Measurements from ENCODE around the gene FAM210B. TPM values are rescaled to one million over a fixed set of nuclear protein-coding genes. Genes with fewer than 3 reads are reported as not detected.

FAM210B gene
- total and polyA plus RNA-seq, 11 donors = 32.6 to 69.8 (median 56.2) TPM

- no peaks in the 10 kb centered on the region for H3K9me3 ChIP-seq
- intact Hi-C loops (cut with DNase I) = no loop called here
- no peak for DNase-seq
- 8 to 9% (median 9%) methylated on average over 1 of the region's 1 CpG for WGBS, 4 donors
- no peaks in the 10 kb centered on the region for H3K27me3 ChIP-seq
- no peak overlapping the region for H3K27ac ChIP-seq
- H3K4me3 ChIP-seq = no peak overlapping the region
- ATAC-seq = no peak
- TF ChIP-seq CTCF (IDR thresholded peaks at IDR 0.05) (no peak), POLR2A (IDR thresholded peaks at IDR 0.05) (no peak)
- peaks cover 0 to 17% (median 4%) of the 10 kb centered on the region in 12 donors for H3K4me1 ChIP-seq
- peaks cover 0 to 17% (median 0%) of the 10 kb centered on the region in 9 donors for H3K36me3 ChIP-seq
These were observed 21.6 kb downstream of the FAM210B start for GRCh38 chr20:56380375-56380774.

DNA sequence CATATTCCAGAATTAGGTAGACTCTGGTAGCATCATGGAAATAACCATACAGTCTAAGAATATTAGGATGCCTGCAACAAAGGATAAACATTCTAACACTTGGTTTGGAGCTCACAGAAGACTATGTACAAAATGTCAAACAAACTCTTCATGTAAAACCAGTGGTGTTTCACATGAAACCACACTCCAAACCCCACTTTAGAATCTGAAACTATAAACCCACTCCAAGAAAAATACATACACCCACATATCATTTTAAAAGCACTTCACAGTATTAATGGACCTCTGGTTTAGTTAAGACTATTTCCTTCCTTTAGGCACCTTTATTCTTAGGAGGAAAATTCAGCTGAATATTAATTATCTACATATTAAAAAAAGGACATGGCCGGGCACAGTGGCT is 22.7 kb downstream of the FAM210B start:
- H3K4me3 ChIP-seq = no peak overlapping the region
- intact Hi-C loops (cut with DNase I) = no loop called here
- no peaks in the 10 kb centered on the region for H3K9me3 ChIP-seq
- TF ChIP-seq POLR2A (IDR thresholded peaks at IDR 0.05) (no peak), CTCF (IDR thresholded peaks at IDR 0.05) (no peak)
- DNase-seq = no peak
- H3K27me3 ChIP-seq = no peaks in the 10 kb centered on the region
- no peak overlapping the region for H3K27ac ChIP-seq
- ATAC-seq = no peak
- H3K36me3 ChIP-seq = peaks cover 0 to 27% (median 0%) of the 10 kb centered on the region in 9 donors
- WGBS, 4 donors = 96 to 100% (median 99%) methylated on average over 1 of the region's 1 CpG
- peaks cover 0 to 10% (median 4%) of the 10 kb centered on the region in 12 donors for H3K4me1 ChIP-seq

- H3K27ac ChIP-seq = no peak overlapping the region
- DNase-seq (no peak), ATAC-seq (no peak)
- H3K4me1 ChIP-seq = peaks cover 0 to 10% (median 4%) of the 10 kb centered on the region in 12 donors
- intact Hi-C loops (cut with DNase I) = no loop called here
- no peaks in the 10 kb centered on the region for H3K27me3 ChIP-seq
- H3K36me3 ChIP-seq = peaks cover 0 to 37% (median 0%) of the 10 kb centered on the region in 9 donors
- no peak for TF ChIP-seq POLR2A (IDR thresholded peaks at IDR 0.05)
- TF ChIP-seq CTCF (IDR thresholded peaks at IDR 0.05) = no peak
- 27 to 32% (median 31%) methylated on average over 4 of the region's 4 CpGs for WGBS, 4 donors
- no peak overlapping the region for H3K4me3 ChIP-seq
- H3K9me3 ChIP-seq = no peaks in the 10 kb centered on the region
These were observed 23.9 kb downstream of the FAM210B start for GRCh38 chr20:56382696-56383095.

DNA sequence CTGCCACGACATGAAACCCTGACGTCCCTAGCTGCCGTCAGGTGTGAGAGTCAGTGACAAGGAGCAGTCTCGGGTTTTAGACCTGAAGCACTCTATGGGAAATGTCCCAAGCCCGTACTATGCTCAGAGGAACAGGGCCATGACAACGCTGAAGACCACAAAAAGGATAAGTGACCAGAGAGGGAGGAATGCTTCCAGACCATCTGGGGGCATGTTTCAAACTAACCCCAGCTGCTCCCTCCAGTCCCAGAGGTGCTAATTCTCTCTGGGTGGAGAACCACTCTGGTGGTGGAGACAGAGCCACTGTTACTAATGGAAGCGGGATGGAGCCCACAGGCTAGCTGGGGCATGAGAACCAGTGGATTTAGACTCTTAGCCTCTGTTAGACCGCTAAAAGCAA is 24.6 kb downstream of the FAM210B start:
- no peak for TF ChIP-seq CTCF (IDR thresholded peaks at IDR 0.05)
- no peak for TF ChIP-seq POLR2A (IDR thresholded peaks at IDR 0.05)
- no peaks in the 10 kb centered on the region for H3K9me3 ChIP-seq
- no peak overlapping the region for H3K4me3 ChIP-seq
- H3K36me3 ChIP-seq = peaks cover 0 to 38% (median 0%) of the 10 kb centered on the region in 9 donors
- H3K27ac ChIP-seq = no peak overlapping the region
- H3K4me1 ChIP-seq = peaks cover 0 to 10% (median 4%) of the 10 kb centered on the region in 12 donors
- intact Hi-C loops (cut with DNase I) = no loop called here
- DNase-seq = no peak
- H3K27me3 ChIP-seq = no peaks in the 10 kb centered on the region
- no peak for ATAC-seq
- 65 to 81% (median 72%) methylated on average over 8 of the region's 8 CpGs for WGBS, 4 donors

Data from heart left ventricle (tissue), 16 donors.